GM23338 (cell line): ENCODE measurements around the gene PDRG1. TPM values are rescaled to one million over a fixed set of nuclear protein-coding genes. Genes with fewer than 3 reads are reported as not detected.

Experiments used
- ATAC-seq: fragments of 200-7000 bp; cut with Tn5 transposase; 3 replicates; pipeline ENCODE4 v1.9.1; 2020
- DNase-seq: peaks from one replicate; pipeline ENCODE4 v3.0.0-alpha.2; 2015; ENCODE audit warnings: low spot score
- H2AFZ ChIP-seq: fragments of 200-600 bp; sonication (generic); 2 replicates; pipeline ENCODE4 v1.8.0; 2016; ENCODE audit warnings: antibody characterized with exemption, mild to moderate bottlenecking, moderate library complexity
- H3F3A ChIP-seq: fragments of 200-600 bp; sonication (generic); replicated peaks from 2 replicates; pipeline ENCODE4 v1.8.0; 2017; ENCODE audit warnings: antibody characterized with exemption, mixed run types, low read depth
- H3K27ac ChIP-seq: fragments of 200-600 bp; sonication (generic); 2 replicates; pipeline ENCODE4 v1.6.1; 2016; ENCODE audit warnings: low read depth
- H3K27me3 ChIP-seq: fragments of 200-600 bp; sonication (generic); 2 replicates; pipeline ENCODE4 v1.8.0; 2016; ENCODE audit warnings: mild to moderate bottlenecking, mixed run types, moderate library complexity; ENCODE audit not compliant: insufficient read depth
- H3K36me3 ChIP-seq: fragments of 200-600 bp; sonication (generic); 2 replicates; pipeline ENCODE4 v1.8.0; 2016; ENCODE audit warnings: mild to moderate bottlenecking; ENCODE audit not compliant: insufficient read depth
- H3K4me1 ChIP-seq: fragments of 200-600 bp; sonication (generic); 2 replicates; pipeline ENCODE4 v1.8.0; 2016; ENCODE audit warnings: mild to moderate bottlenecking, moderate library complexity; ENCODE audit not compliant: insufficient read depth
- H3K4me2 ChIP-seq: fragments of 200-600 bp; sonication (generic); 2 replicates; pipeline ENCODE4 v1.7.1; 2017; ENCODE audit warnings: mixed run types
- H3K4me3 ChIP-seq: fragments of 200-600 bp; sonication (generic); 2 replicates; pipeline ENCODE4 v1.6.1; 2016; ENCODE audit warnings: mixed run types
- H3K79me2 ChIP-seq: fragments of 200-600 bp; sonication (generic); replicated peaks from 2 replicates; pipeline ENCODE4 v1.8.0; 2017; ENCODE audit warnings: mild to moderate bottlenecking; ENCODE audit not compliant: insufficient read depth
- H3K9me2 ChIP-seq: fragments of 200-600 bp; sonication (generic); 2 replicates; pipeline ENCODE4 v1.8.0; 2017; ENCODE audit not compliant: insufficient read depth
- H4K20me1 ChIP-seq: fragments of 200-600 bp; sonication (generic); replicated peaks from 2 replicates; pipeline ENCODE4 v1.8.0; 2017; ENCODE audit warnings: mild to moderate bottlenecking; ENCODE audit not compliant: insufficient read depth
- H3K27ac Mint-ChIP-seq: 2 replicates; pipeline ENCODE4 v1.8.0; 2020; ENCODE audit warnings: inconsistent platforms, mild to moderate bottlenecking, moderate library complexity, mixed read lengths
- H3K27me3 Mint-ChIP-seq: 3 replicates; pipeline ENCODE4 v1.8.0; 2022; ENCODE audit warnings: low read depth, mild to moderate bottlenecking, moderate library complexity, mixed read lengths, inconsistent platforms; ENCODE audit not compliant: insufficient read depth, poor library complexity
- H3K36me3 Mint-ChIP-seq: 3 replicates; pipeline ENCODE4 v1.8.0; 2021; ENCODE audit warnings: low read depth, mild to moderate bottlenecking, inconsistent platforms, moderate library complexity, mixed read lengths
- H3K4me1 Mint-ChIP-seq: 3 replicates; pipeline ENCODE4 v1.8.0; 2020; ENCODE audit warnings: mild to moderate bottlenecking, inconsistent platforms, mixed read lengths
- H3K4me3 Mint-ChIP-seq: 3 replicates; pipeline ENCODE4 v1.8.0; 2021; ENCODE audit warnings: moderate library complexity, mild to moderate bottlenecking, inconsistent platforms, mixed read lengths
- H3K9me3 Mint-ChIP-seq: 3 replicates; pipeline ENCODE4 v1.8.0; 2020; ENCODE audit warnings: moderate library complexity, mild to moderate bottlenecking, inconsistent platforms, mixed read lengths
- CREB1 ChIP-seq: fragments of 250-450 bp; sonication (Bioruptor Pico); IDR thresholded peaks from 2 replicates; pipeline ENCODE4 v1.5.0; 2020; ENCODE audit warnings: low read depth, mild to moderate bottlenecking, moderate library complexity
- EZH2 ChIP-seq: fragments of 200-600 bp; sonication (generic); IDR thresholded peaks from one replicate; pipeline ENCODE4 v1.8.0; 2017; ENCODE audit warnings: antibody characterized with exemption, mild to moderate bottlenecking, low read depth; ENCODE audit not compliant: unreplicated experiment
- NANOG ChIP-seq: IDR thresholded peaks from 2 replicates; pipeline ENCODE4 v1.6.1; 2016; ENCODE audit warnings: antibody characterized with exemption, borderline replicate concordance
- POLR2AphosphoS5 ChIP-seq: IDR thresholded peaks from 2 replicates; pipeline ENCODE4 v1.6.1; 2016; ENCODE audit warnings: antibody characterized with exemption, low read depth
- ZNF331 ChIP-seq: fragments of 250-450 bp; sonication (Bioruptor Pico); IDR thresholded peaks from 2 replicates; pipeline ENCODE4 v1.5.0; 2020; ENCODE audit warnings: low read depth, mild to moderate bottlenecking, moderate library complexity
- polyA plus RNA-seq: library from polyadenylated mRNA; unstranded; fragments of >200 nt; fragmentation: Nextera tagmentation; extraction: Ambion mirVana; gene quantifications from 2 replicates; pipeline ENCODE4 v1.2.1, GENCODE V29; 2016
- total RNA-seq: library from RNA; depleted of rRNA; stranded (reverse); fragments of >200 nt; shearing (Covaris generic); gene quantifications from 2 replicates; pipeline ENCODE4 v1.2.3, GENCODE V29; 2014
- TF ChIP-seq, protein P1 (sequence below): IDR thresholded peaks from one replicate; pipeline ENCODE4 v1.6.1; 2018; ENCODE audit warnings: antibody characterized with exemption; ENCODE audit not compliant: unreplicated experiment
- TF ChIP-seq, protein P2 (sequence below): fragments of 250-450 bp; sonication (Bioruptor Pico); IDR thresholded peaks from 2 replicates; pipeline ENCODE4 v1.5.0; 2020; ENCODE audit warnings: mild to moderate bottlenecking, moderate library complexity

PDRG1 gene
- total and polyA plus RNA-seq, 2 experiments from 2014 or later: 10.5 to 27.8 TPM

DNA sequence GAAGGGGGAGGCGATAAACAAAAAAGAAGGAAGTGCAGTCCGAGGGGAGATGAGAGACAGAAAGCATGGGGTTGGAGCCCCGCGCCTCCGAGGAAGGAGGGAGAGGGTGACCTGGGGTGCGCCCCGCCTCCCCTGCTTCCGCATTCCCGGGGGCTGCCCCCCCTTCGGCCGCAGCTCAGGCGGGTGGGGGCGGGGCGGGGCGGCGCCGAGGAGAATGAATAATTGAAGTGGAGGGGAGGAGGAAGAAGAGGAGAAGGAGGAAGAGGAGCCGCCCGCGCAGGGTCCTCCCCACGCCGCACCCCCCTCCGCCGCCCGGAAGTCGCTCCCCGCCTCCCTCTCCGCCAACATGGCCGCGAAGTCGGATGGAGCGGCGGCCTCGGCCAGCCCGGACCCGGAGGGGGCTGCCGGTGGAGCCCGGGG lies 16.0 kb upstream of the PDRG1 start, which contains the start of gene XKR7 (continued):
- TF ChIP-seq EZH2 (no peak), NANOG (no peak)

DNA sequence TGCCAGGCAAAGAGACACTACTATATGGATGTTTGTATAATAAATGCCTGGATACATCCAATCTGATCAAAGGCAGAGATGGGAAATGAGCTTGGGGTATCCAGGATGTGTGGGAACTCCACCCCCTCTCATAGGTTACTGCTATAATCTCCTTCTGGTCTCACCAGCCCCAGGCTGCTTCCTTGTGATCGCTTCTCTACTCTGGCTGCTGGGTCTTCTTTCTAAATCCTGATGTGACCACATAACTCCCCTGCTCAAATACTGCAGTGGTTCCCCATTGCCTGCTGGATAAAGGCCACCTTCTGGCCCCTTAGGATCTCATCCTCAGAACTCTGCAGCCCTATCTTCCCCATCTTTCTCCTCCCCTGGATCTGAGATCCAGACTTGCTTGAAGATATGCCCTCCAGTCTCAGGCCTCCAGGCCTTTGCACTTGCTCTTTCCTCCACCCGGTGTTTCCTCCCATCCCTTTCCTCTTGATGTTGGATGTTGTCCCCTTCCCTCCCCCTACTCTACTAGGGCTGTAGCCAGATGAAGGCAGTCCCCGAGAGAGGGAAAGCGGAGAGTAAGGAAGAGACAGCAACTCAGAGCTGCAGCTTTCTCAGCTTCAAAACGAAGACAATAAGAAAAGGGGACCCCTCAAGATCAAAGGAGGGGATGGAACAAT lies 15.3 kb upstream of the PDRG1 start:
- TF ChIP-seq, protein P1, sequence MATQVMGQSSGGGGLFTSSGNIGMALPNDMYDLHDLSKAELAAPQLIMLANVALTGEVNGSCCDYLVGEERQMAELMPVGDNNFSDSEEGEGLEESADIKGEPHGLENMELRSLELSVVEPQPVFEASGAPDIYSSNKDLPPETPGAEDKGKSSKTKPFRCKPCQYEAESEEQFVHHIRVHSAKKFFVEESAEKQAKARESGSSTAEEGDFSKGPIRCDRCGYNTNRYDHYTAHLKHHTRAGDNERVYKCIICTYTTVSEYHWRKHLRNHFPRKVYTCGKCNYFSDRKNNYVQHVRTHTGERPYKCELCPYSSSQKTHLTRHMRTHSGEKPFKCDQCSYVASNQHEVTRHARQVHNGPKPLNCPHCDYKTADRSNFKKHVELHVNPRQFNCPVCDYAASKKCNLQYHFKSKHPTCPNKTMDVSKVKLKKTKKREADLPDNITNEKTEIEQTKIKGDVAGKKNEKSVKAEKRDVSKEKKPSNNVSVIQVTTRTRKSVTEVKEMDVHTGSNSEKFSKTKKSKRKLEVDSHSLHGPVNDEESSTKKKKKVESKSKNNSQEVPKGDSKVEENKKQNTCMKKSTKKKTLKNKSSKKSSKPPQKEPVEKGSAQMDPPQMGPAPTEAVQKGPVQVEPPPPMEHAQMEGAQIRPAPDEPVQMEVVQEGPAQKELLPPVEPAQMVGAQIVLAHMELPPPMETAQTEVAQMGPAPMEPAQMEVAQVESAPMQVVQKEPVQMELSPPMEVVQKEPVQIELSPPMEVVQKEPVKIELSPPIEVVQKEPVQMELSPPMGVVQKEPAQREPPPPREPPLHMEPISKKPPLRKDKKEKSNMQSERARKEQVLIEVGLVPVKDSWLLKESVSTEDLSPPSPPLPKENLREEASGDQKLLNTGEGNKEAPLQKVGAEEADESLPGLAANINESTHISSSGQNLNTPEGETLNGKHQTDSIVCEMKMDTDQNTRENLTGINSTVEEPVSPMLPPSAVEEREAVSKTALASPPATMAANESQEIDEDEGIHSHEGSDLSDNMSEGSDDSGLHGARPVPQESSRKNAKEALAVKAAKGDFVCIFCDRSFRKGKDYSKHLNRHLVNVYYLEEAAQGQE: no peak
- TF ChIP-seq POLR2AphosphoS5: 0 out of 2 replicates have a peak, but pooled peaks have one; percentile 2
- Histone ChIP-seq H3K4me1 (peaks cover 24% of the 10 kb centered on the region), H3K4me2 (peak overlapping the region; percentile 100), H3K36me3 (no peaks in the 10 kb centered on the region), H3K79me2 (no peaks in the 10 kb centered on the region), H3F3A (peaks cover 18% of the 10 kb centered on the region), H3K9me2 (no peaks in the 10 kb centered on the region), H4K20me1 (peaks cover 30% of the 10 kb centered on the region), H3K27ac (0 out of 2 replicates have a peak overlapping the region, but pooled peaks have one; percentile 77), H3K4me3 (peak overlapping the region; percentile 98), H2AFZ (peak overlapping the region; percentile 98), H3K27me3 (peaks cover 29% of the 10 kb centered on the region)
- Mint-ChIP-seq H3K9me3 (peaks cover 4% of the 10 kb centered on the region), H3K27me3 (peaks cover 19% of the 10 kb centered on the region), H3K4me3 (peak overlapping the region; percentile 86), H3K27ac (peak overlapping the region; percentile 24; the same call in 1 of the 2 replicates), H3K36me3 (no peaks in the 10 kb centered on the region), H3K4me1 (peaks cover 25% of the 10 kb centered on the region)
- peak; percentile 61 for DNase-seq
- peak; percentile 29 for ATAC-seq

DNA sequence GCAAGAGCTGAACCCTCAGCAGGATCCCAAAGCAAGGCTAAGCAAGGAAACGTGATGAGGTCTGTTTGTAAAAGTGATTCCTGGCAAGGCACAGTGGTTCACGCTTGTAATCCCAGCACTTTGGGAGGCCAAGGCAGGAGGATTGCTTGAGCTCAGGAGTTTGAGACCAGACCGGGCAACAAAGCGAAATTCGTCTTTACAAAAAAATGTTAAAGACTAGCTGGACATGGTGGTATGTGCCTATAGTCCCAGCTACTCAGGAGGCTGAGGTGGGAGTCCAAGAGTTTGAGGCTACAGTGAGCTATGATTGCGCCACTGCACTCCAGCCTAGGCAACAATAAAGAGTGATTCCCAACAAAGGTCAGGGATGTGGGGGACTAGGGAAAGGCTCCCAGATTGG lies 12.0 kb upstream of the PDRG1 start:
- Mint-ChIP-seq H3K36me3 (no peaks in the 10 kb centered on the region), H3K9me3 (peaks cover 2% of the 10 kb centered on the region; the same call in 2 of the 3 replicates), H3K27ac (no peak overlapping the region), H3K27me3 (peaks cover 7% of the 10 kb centered on the region), H3K4me1 (peaks cover 17% of the 10 kb centered on the region), H3K4me3 (no peak overlapping the region)
- DNase-seq (no peak), ATAC-seq (no peak)
- Histone ChIP-seq H2AFZ (no peak overlapping the region), H3K36me3 (no peaks in the 10 kb centered on the region), H4K20me1 (peaks cover 7% of the 10 kb centered on the region), H3F3A (peaks cover 14% of the 10 kb centered on the region), H3K9me2 (no peaks in the 10 kb centered on the region), H3K4me1 (peaks cover 15% of the 10 kb centered on the region), H3K79me2 (no peaks in the 10 kb centered on the region), H3K27ac (no peak overlapping the region), H3K27me3 (peaks cover 11% of the 10 kb centered on the region), H3K4me3 (no peak overlapping the region), H3K4me2 (no peak overlapping the region)
- TF ChIP-seq ZNF331 (CRISPR knock-in tag) (no peak), CREB1 (CRISPR knock-in tag) (no peak)
- TF ChIP-seq, protein P2, sequence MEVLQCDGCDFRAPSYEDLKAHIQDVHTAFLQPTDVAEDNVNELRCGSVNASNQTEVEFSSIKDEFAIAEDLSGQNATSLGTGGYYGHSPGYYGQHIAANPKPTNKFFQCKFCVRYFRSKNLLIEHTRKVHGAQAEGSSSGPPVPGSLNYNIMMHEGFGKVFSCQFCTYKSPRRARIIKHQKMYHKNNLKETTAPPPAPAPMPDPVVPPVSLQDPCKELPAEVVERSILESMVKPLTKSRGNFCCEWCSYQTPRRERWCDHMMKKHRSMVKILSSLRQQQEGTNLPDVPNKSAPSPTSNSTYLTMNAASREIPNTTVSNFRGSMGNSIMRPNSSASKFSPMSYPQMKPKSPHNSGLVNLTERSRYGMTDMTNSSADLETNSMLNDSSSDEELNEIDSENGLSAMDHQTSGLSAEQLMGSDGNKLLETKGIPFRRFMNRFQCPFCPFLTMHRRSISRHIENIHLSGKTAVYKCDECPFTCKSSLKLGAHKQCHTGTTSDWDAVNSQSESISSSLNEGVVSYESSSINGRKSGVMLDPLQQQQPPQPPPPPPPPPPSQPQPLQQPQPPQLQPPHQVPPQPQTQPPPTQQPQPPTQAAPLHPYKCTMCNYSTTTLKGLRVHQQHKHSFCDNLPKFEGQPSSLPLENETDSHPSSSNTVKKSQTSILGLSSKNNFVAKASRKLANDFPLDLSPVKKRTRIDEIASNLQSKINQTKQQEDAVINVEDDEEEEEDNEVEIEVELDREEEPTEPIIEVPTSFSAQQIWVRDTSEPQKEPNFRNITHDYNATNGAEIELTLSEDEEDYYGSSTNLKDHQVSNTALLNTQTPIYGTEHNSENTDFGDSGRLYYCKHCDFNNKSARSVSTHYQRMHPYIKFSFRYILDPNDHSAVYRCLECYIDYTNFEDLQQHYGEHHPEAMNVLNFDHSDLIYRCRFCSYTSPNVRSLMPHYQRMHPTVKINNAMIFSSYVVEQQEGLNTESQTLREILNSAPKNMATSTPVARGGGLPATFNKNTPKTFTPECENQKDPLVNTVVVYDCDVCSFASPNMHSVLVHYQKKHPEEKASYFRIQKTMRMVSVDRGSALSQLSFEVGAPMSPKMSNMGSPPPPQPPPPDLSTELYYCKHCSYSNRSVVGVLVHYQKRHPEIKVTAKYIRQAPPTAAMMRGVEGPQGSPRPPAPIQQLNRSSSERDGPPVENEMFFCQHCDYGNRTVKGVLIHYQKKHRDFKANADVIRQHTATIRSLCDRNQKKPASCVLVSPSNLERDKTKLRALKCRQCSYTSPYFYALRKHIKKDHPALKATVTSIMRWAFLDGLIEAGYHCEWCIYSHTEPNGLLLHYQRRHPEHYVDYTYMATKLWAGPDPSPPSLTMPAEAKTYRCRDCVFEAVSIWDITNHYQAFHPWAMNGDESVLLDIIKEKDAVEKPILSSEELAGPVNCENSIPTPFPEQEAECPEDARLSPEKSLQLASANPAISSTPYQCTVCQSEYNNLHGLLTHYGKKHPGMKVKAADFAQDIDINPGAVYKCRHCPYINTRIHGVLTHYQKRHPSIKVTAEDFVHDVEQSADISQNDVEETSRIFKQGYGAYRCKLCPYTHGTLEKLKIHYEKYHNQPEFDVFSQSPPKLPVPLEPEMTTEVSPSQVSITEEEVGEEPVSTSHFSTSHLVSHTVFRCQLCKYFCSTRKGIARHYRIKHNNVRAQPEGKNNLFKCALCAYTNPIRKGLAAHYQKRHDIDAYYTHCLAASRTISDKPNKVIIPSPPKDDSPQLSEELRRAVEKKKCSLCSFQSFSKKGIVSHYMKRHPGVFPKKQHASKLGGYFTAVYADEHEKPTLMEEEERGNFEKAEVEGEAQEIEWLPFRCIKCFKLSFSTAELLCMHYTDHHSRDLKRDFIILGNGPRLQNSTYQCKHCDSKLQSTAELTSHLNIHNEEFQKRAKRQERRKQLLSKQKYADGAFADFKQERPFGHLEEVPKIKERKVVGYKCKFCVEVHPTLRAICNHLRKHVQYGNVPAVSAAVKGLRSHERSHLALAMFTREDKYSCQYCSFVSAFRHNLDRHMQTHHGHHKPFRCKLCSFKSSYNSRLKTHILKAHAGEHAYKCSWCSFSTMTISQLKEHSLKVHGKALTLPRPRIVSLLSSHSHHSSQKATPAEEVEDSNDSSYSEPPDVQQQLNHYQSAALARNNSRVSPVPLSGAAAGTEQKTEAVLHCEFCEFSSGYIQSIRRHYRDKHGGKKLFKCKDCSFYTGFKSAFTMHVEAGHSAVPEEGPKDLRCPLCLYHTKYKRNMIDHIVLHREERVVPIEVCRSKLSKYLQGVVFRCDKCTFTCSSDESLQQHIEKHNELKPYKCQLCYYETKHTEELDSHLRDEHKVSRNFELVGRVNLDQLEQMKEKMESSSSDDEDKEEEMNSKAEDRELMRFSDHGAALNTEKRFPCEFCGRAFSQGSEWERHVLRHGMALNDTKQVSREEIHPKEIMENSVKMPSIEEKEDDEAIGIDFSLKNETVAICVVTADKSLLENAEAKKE (CRISPR knock-in tag): no peak
